ENCODE data around the gene TLL2. TPM values are rescaled to one million over a fixed set of nuclear protein-coding genes. Genes with fewer than 3 reads are reported as not detected.

TLL2 gene
- total RNA-seq: under 0.01 TPM in 1 of 2 replicates, not detected in the other

GRCh38 chr10:96513698-96514561 is at the start of gene TLL2:
Gene TLL2, minus strand, starts transcription at chr10:96513926. Its CDS starts 241 bp downstream, at chr10:96513685.

DNA sequence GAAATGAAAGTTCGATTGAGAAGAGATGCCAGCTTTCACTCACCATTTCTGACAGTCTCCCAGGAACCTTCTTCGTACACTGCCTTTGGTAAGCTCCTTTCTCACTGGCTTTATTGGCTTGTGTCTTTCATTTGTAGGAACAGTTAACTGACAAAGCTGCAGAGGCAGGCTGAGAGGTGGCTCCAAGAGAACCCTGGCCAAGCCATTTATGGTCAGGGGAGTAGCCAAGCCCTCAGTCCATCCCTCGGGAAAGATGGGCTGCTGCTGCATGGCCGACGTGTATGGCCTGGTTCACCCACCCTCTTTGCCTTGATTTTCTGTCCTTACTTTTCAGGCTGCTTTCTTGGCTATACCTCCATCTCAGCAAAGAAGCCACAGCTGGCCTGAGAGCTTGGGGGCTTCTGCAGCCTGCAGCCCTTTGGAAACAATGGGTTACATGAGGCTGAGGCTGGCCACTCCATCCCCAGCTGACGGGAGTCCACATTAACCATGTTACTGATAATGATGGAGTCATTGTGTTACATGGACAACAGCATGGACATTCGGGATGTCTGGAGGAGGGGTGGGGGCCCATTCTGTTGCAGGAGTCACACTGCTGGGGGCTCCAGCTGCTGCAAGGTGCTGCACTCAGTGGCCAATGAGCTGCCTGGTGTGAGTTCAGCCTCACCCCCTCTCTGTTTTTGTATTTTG is 154.7 kb downstream of the TLL2 start, which contains the start of gene OPALIN:
OPALIN (minus strand) TSS at position 152 of the 690 bp plus-strand sequence; CDS start at position 46, 106 bp downstream.

Other genes with a start within 250 kb of the TLL2 start
- 0.15 and 0.50 TPM in 2 replicates for gene BLNK, start 242.4 kb downstream of the TLL2 start, total RNA-seq
- gene DNTT, start 209.5 kb downstream of the TLL2 start, total RNA-seq: not detected in 2 replicates
- not detected in 2 replicates for gene OPALIN, start 154.9 kb downstream of the TLL2 start, total RNA-seq
- 42.1 and 44.2 TPM in 2 replicates for gene TM9SF3, start 73.1 kb upstream of the TLL2 start, total RNA-seq
- not detected in 2 replicates for gene PIK3AP1, start 206.6 kb upstream of the TLL2 start, total RNA-seq

All from bronchus fibroblast of lung (primary cell).